ENCODE results near the gene INTS14.

DNA sequence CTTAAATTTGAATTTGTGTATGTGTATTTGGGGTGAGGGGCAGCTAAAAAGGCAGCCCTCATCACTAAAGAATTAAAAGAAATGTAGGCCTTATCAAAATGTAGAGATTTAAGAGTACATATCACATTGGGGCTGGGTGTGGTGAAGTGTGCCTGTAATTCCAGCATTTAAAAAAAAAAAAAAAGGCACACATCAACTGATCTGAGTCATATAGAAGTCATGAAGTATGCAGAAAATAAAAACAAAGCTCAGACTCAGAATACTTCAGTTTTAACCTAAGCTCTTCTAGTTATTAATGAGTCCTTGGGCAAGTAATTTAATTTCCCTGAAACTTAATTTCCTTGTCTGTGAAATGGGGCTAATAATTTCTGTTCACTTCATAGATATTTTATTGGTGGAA is 42.4 kb upstream of the INTS14 start:
- TF ChIP-seq CTCF (conservative IDR thresholded peaks at IDR 0.05; ENCODE audit: low read depth, low read length) (no peak), EZH2 (IDR thresholded peaks at IDR 0.05; ENCODE audit: low read length, unreplicated experiment) (no peak)

All from PC-3 (cell line).